ES-I3 (cell line): ENCODE results near the gene MTTP.
A peak's percentile ranks its signal among the peaks of the same experiment; 100 is the strongest.
"Not testable (repeated sequence)": the region's sequence is repeated elsewhere in the genome, so short reads cannot be mapped to it uniquely, and the experiment has no call there.

Source experiments
- H3K36me3 ChIP-seq: 2 replicates; pipeline ENCODE4 v1.6.1; 2013; ENCODE audit warnings: mild to moderate bottlenecking, low read length, control low read depth, moderate library complexity; ENCODE audit not compliant: insufficient read depth
- H3K4me1 ChIP-seq: 2 replicates; pipeline ENCODE4 v1.6.1; 2013; ENCODE audit warnings: mild to moderate bottlenecking, control low read depth, low read length; ENCODE audit not compliant: insufficient read depth
- H3K9ac ChIP-seq: 2 replicates; pipeline ENCODE4 v1.6.1; 2013; ENCODE audit warnings: low read depth, mild to moderate bottlenecking, low read length, moderate library complexity
- H3K9me3 ChIP-seq: 2 replicates; pipeline ENCODE4 v1.6.1; 2013; ENCODE audit warnings: mild to moderate bottlenecking, low read length, moderate library complexity; ENCODE audit not compliant: control insufficient read depth, insufficient read depth

Gene MTTP

GRCh38 chr4:99574530-99575324 is at the start of gene MTTP:
MTTP (plus strand) TSS chr4:99574824; CDS start chr4:99574910, 86 bp downstream.
- H3K4me1 ChIP-seq: peaks cover 7% of the 10 kb centered on the region
- H3K9ac ChIP-seq: no peak within 1 kb of the TSS
- no peaks in the 10 kb centered on the region for H3K36me3 ChIP-seq
- H3K9me3 ChIP-seq: no peaks in the 10 kb centered on the region

GRCh38 chr4:99529228-99529627 is 45.4 kb upstream of the MTTP start:
- H3K36me3 ChIP-seq: no peaks in the 10 kb centered on the region
- H3K9ac ChIP-seq: no peak overlapping the region; the same call in 1 of the 2 replicates
- no peaks in the 10 kb centered on the region for H3K9me3 ChIP-seq
- no peaks in the 10 kb centered on the region for H3K4me1 ChIP-seq

GRCh38 chr4:99529956-99530355 is 44.7 kb upstream of the MTTP start:
- no peak overlapping the region for H3K9ac ChIP-seq
- H3K9me3 ChIP-seq: no peaks in the 10 kb centered on the region

GRCh38 chr4:99534699-99535098 is 39.9 kb upstream of the MTTP start:
- not testable (repeated sequence) for H3K4me1 ChIP-seq, H3K36me3 ChIP-seq, H3K9ac ChIP-seq, H3K9me3 ChIP-seq

More at GRCh38 chr4:99529956-99530355, 44.7 kb upstream of the MTTP start:
- H3K4me1 ChIP-seq: no peaks in the 10 kb centered on the region
- H3K36me3 ChIP-seq: no peaks in the 10 kb centered on the region

GRCh38 chr4:99536271-99536670 is 38.4 kb upstream of the MTTP start:
- no peaks in the 10 kb centered on the region for H3K4me1 ChIP-seq
- H3K9ac ChIP-seq: no peak overlapping the region
- no peaks in the 10 kb centered on the region for H3K36me3 ChIP-seq
- H3K9me3 ChIP-seq: no peaks in the 10 kb centered on the region

DNA sequence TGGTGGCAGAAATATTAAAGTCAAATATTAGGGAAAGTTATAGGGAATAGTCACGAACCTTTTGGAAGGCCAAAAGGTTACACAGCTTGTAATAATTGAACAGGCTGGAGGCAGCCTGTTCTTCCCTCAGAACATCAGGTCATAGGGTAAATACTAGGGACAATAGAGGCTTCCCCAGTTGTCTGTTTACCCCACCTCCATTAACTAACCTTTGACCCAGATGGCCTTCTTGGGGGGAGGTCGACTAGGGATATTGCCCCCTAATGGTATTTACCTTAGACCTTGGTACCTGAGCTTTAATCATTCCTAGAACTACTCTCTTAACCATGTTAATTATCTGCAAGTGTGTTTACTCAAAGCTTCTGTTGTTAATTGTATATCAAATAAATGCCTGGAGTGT is 37.8 kb upstream of the MTTP start:
- Histone ChIP-seq H3K36me3 (no peaks in the 10 kb centered on the region), H3K4me1 (no peaks in the 10 kb centered on the region), H3K9ac (no peak overlapping the region), H3K9me3 (no peaks in the 10 kb centered on the region)

DNA sequence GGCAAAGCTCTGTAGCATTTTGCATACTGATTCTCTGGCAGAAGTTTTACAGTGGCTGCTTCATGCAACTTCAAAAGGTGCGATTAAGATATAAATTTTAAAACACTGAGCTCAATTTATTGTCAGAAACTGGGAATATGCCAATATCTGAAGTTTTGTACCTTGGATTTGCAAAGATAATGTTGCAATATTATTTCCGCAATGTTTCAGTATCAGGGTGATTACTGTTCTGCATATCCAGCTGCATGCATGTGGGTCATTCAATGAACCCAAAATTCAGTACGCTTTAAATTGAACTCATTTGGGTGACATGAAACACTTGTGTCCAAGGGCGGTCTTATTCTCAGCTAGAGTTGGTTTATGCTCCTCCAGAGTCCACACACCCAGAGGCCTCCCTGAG is 37.0 kb upstream of the MTTP start:
- Histone ChIP-seq H3K36me3 (no peaks in the 10 kb centered on the region), H3K9me3 (no peaks in the 10 kb centered on the region), H3K4me1 (no peaks in the 10 kb centered on the region), H3K9ac (no peak overlapping the region)

DNA sequence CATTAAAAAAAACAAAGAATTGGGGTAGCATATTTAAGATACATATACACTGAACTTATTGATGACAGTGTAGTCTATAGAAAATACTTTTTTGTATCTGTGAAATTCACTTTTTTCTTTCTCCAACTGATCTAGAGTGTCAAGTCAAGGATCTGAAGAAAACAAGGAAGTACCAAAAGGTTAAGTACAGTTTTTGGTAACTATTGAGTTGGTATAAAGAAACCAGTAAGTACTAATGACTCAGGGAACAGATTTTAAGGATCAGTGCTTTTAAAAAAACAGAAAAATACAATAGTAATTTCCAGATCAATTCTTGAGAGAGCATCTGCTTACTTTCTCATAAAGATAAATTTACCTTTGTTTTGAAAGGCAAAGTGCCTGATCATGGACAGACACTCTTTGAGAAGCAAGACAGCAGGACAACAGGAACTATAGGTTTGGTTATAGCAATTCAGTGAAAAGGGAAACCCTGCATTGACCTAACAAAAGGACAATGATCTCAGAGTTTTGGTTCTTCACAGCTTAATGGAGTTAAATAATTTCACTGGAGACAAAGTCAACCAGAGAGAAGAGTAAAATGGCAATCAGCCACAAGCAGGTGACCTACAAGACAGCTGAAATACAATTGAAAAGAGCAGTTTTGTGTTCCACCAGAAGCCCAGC is 34.2 kb upstream of the MTTP start:
- Histone ChIP-seq H3K4me1 (no peaks in the 10 kb centered on the region), H3K9me3 (no peaks in the 10 kb centered on the region), H3K9ac (no peak overlapping the region), H3K36me3 (no peaks in the 10 kb centered on the region)

GRCh38 chr4:99552872-99553271 is 21.8 kb upstream of the MTTP start:
- Histone ChIP-seq H3K4me1 (no peaks in the 10 kb centered on the region), H3K36me3 (no peaks in the 10 kb centered on the region), H3K9ac (no peak overlapping the region), H3K9me3 (no peaks in the 10 kb centered on the region)

DNA sequence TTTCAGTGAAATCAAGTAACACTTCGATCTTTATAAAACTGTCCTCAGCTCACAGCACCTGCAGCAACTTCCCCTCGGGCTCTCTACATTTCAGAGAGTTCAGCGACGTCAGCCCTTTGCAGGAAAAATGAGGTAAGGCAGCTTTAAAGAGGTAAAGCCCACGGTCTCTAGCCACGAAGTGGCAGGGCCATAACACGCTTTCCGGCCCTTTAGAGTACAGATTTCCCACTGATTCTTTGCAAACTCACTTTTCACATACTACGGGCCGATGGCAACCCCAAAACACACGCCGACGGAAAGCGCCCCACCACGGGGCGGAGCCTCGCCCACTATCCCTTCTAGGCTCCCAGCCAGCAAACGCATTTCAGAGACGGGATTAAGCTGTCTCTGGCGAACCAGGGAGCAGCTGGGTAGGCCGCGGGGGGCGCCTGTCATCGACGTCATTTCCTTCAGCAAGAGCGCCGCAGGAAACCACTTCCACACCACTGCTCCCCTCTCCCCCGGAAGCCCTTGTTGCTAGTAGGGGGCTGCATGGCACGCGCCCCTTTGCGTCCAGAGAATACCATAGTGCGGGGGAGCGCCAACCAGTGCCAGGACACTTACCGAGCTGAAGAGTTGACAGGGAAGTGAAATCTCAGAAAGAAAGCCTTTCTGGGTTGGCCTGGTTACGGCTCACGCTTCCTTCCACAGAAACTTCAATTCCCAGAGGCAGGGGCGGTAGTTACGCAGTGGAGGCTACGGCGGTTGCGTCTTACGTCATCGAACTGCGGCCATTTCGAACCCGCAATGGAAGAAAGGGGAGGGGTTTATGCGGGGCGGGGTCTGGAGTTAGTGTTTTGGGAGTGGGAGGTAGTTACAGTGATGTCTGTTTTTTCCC is 11.1 kb upstream of the MTTP start, which contains the start of gene TRMT10A:
Gene TRMT10A, minus strand, starts transcription at position 730 of the 877 bp plus-strand sequence. CDS start 4,701 bp downstream, outside the sequence.
- Histone ChIP-seq H3K36me3 (no peaks in the 10 kb centered on the region), H3K4me1 (no peaks in the 10 kb centered on the region)

GRCh38 chr4:99564921-99565320 is 9.7 kb upstream of the MTTP start:
- Histone ChIP-seq H3K9ac (no peak overlapping the region), H3K36me3 (no peaks in the 10 kb centered on the region), H3K9me3 (no peaks in the 10 kb centered on the region), H3K4me1 (no peaks in the 10 kb centered on the region)

More for the DNA sequence above, 11.1 kb upstream of the MTTP start, which contains the start of gene TRMT10A:
- no peaks in the 10 kb centered on the region for H3K9me3 ChIP-seq
- peak within 1 kb of the TSS; percentile 99 for H3K9ac ChIP-seq

DNA sequence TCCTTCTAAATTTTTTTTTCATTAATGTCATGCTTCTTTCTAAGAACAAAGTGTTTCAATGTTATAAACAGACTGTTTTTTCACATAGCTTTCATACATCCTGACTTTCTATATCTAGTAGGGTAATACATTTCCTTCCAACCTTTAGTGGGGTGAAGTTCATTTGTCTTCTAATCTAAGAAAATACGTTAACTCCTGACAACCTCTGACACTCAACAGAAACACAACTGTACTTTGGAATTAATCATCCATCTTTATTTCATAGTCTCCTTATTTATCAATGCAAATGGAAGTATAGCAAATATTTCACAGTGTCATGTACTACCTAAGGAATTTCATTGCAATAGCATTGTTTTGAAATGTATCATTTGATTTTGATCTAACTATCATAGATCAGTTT is 2.7 kb upstream of the MTTP start:
- H3K9me3 ChIP-seq: no peaks in the 10 kb centered on the region
- no peaks in the 10 kb centered on the region for H3K36me3 ChIP-seq
- H3K9ac ChIP-seq: no peak overlapping the region
- peaks cover 7% of the 10 kb centered on the region for H3K4me1 ChIP-seq

GRCh38 chr4:99572527-99573240 is 1.9 kb upstream of the MTTP start:
- Histone ChIP-seq H3K9ac (no peak overlapping the region), H3K4me1 (peaks cover 7% of the 10 kb centered on the region), H3K36me3 (no peaks in the 10 kb centered on the region), H3K9me3 (no peaks in the 10 kb centered on the region)
